HG03442 (cell line): ENCODE data around the gene CLPSL2.

Experiments used
- ATAC-seq: cut with Tn5 transposase; IDR thresholded peaks from one replicate; pipeline ENCODE4 v1.9.1; 2021; ENCODE audit warnings: mild to moderate bottlenecking, moderate library complexity; ENCODE audit not compliant: unreplicated experiment

The CLPSL2 gene

GRCh38 chr6:35745509-35745908, 30.9 kb upstream of the CLPSL2 start:
- ATAC-seq: no peak

GRCh38 chr6:35746516-35746915, 29.9 kb upstream of the CLPSL2 start:
- no peak for ATAC-seq

GRCh38 chr6:35747877-35748276, 28.5 kb upstream of the CLPSL2 start:
- no peak for ATAC-seq

GRCh38 chr6:35750557-35750956, 25.8 kb upstream of the CLPSL2 start:
- no peak for ATAC-seq

GRCh38 chr6:35751594-35751993, 24.8 kb upstream of the CLPSL2 start:
- ATAC-seq: no peak

- ATAC-seq: no peak
Observed at GRCh38 chr6:35752330-35752729, 24.1 kb upstream of the CLPSL2 start.

- no peak for ATAC-seq
Observed at GRCh38 chr6:35754452-35755277, 21.7 kb upstream of the CLPSL2 start.

- ATAC-seq: no peak
Observed at GRCh38 chr6:35755278-35755924, 21.0 kb upstream of the CLPSL2 start.

- no peak for ATAC-seq
Observed at GRCh38 chr6:35757456-35758123, 18.8 kb upstream of the CLPSL2 start.

GRCh38 chr6:35759426-35759825, 17.0 kb upstream of the CLPSL2 start:
- ATAC-seq: no peak

- no peak for ATAC-seq
Observed at GRCh38 chr6:35765739-35766138, 10.7 kb upstream of the CLPSL2 start.

GRCh38 chr6:35769211-35769610, 7.2 kb upstream of the CLPSL2 start:
- ATAC-seq: no peak

GRCh38 chr6:35771343-35771627, 5.1 kb upstream of the CLPSL2 start:
- no peak for ATAC-seq

GRCh38 chr6:35774116-35774794, 2.1 kb upstream of the CLPSL2 start:
- ATAC-seq: no peak

GRCh38 chr6:35775031-35775430, 1.4 kb upstream of the CLPSL2 start:
- no peak for ATAC-seq

- ATAC-seq: no peak
Observed at GRCh38 chr6:35777356-35778102, 1.1 kb downstream of the CLPSL2 start.

GRCh38 chr6:35778437-35778836, 2.0 kb downstream of the CLPSL2 start:
- ATAC-seq: no peak

- ATAC-seq: no peak
Observed at GRCh38 chr6:35780719-35781118, 4.3 kb downstream of the CLPSL2 start, which contains the start of gene CLPSL1. Gene CLPSL1, plus strand, starts transcription at chr6:35781019. Its CDS starts 92 bp downstream, at chr6:35781111.

- no peak for ATAC-seq
Observed at GRCh38 chr6:35781290-35781689, 4.9 kb downstream of the CLPSL2 start.

- ATAC-seq: no peak
Observed at GRCh38 chr6:35782424-35782823, 6.0 kb downstream of the CLPSL2 start.

- no peak for ATAC-seq
Observed at GRCh38 chr6:35784200-35784599, 7.8 kb downstream of the CLPSL2 start.
